ENCODE measurements around the gene PFN1. TPM values are rescaled to one million over a fixed set of nuclear protein-coding genes. Genes with fewer than 3 reads are reported as not detected.

PFN1 gene
- total and polyA plus RNA-seq, 7 donors = 690 to 1,404 (median 911) TPM

- 15 to 48% methylated on average over 3 of the region's 3 CpGs for WGBS, 2 donors
- Histone ChIP-seq H3K27ac (peak overlapping the region; percentile 98 to 100 (median 99)), H3K27me3 (no peaks in the 10 kb centered on the region), H3K4me3 (no peak overlapping the region), H3K4me1 (peaks cover 0 to 57% (median 48%) of the 10 kb centered on the region in 4 donors), H3K9me3 (no peaks in the 10 kb centered on the region), H3K36me3 (peaks cover 16 to 48% (median 33%) of the 10 kb centered on the region in 4 donors)
- TF ChIP-seq EP300 (IDR thresholded peaks at IDR 0.05) (no peak), POLR2AphosphoS5 (IDR thresholded peaks at IDR 0.05) (peak in 1 of 4 donors; percentile 34), CTCF (IDR thresholded peaks at IDR 0.05) (no peak)
- DNase-seq = no peak
- intact Hi-C loops (cut with DNase I) = no loop called here
Measured at GRCh38 chr17:4944163-4944553, 4.2 kb downstream of the PFN1 start.

GRCh38 chr17:4942760-4943508, 5.4 kb downstream of the PFN1 start:
- no peaks in the 10 kb centered on the region for H3K9me3 ChIP-seq
- DNase-seq = no peak
- H3K27me3 ChIP-seq = no peaks in the 10 kb centered on the region
- H3K4me3 ChIP-seq = no peak overlapping the region
- intact Hi-C loops (cut with DNase I) = no loop called here
- peaks cover 20 to 54% (median 36%) of the 10 kb centered on the region in 4 donors for H3K36me3 ChIP-seq
- no peak for TF ChIP-seq EP300 (IDR thresholded peaks at IDR 0.05)
- TF ChIP-seq CTCF (IDR thresholded peaks at IDR 0.05) = no peak
- H3K27ac ChIP-seq = peak overlapping the region; percentile 17 to 100 (median 99)
- peaks cover 0 to 69% (median 60%) of the 10 kb centered on the region in 4 donors for H3K4me1 ChIP-seq
- WGBS, 2 donors = 80 to 85% methylated on average over 13 of the region's 13 CpGs

GRCh38 chr17:4941319-4941610, 7.1 kb downstream of the PFN1 start:
- H3K36me3 ChIP-seq = peaks cover 29 to 63% (median 47%) of the 10 kb centered on the region in 4 donors
- TF ChIP-seq POLR2A (IDR thresholded peaks at IDR 0.05) (no peak), CTCF (IDR thresholded peaks at IDR 0.05) (no peak), POLR2AphosphoS5 (IDR thresholded peaks at IDR 0.05) (no peak), EP300 (IDR thresholded peaks at IDR 0.05) (no peak)
- WGBS, 2 donors = 18 to 37% methylated on average over 4 of the region's 4 CpGs
- H3K4me1 ChIP-seq = peaks cover 0 to 70% (median 54%) of the 10 kb centered on the region in 4 donors
- H3K27ac ChIP-seq = peak overlapping the region; percentile 91 to 96 (median 94)
- H3K9me3 ChIP-seq = no peaks in the 10 kb centered on the region
- H3K4me3 ChIP-seq = peak overlapping the region; percentile 62 to 83 (median 73)
- H3K27me3 ChIP-seq = no peaks in the 10 kb centered on the region
- intact Hi-C loops (cut with DNase I) = loop anchor here (2.0 kb wide), 2 partner anchors 26 to 32 kb away; partner anchors contain the start of gene SPAG7
- DNase-seq = no peak

GRCh38 chr17:4940555-4941318, 7.6 kb downstream of the PFN1 start:
- intact Hi-C loops (cut with DNase I) = loop anchor here (2.0 kb wide), 2 partner anchors 26 to 32 kb away; partner anchors contain the start of gene SPAG7
- H3K27me3 ChIP-seq = no peaks in the 10 kb centered on the region
- H3K36me3 ChIP-seq = peaks cover 29 to 63% (median 42%) of the 10 kb centered on the region in 4 donors
- TF ChIP-seq POLR2AphosphoS5 (IDR thresholded peaks at IDR 0.05) = peak in 1 of 4 donors; percentile 3
- TF ChIP-seq EP300 (IDR thresholded peaks at IDR 0.05) = no peak
- 0 to 1% methylated on average over 29 of the region's 29 CpGs for WGBS, 2 donors
- H3K9me3 ChIP-seq = no peaks in the 10 kb centered on the region
- DNase-seq = peak; percentile 95
- peaks cover 0 to 65% (median 49%) of the 10 kb centered on the region in 4 donors for H3K4me1 ChIP-seq
- H3K4me3 ChIP-seq = peak overlapping the region; percentile 62 to 83 (median 73)
- H3K27ac ChIP-seq = peak overlapping the region; percentile 91 to 96 (median 94)
